Epithelial cell of proximal tubule (primary cell): Measurements from ENCODE around the gene ZSCAN10. TPM values are rescaled to one million over a fixed set of nuclear protein-coding genes. Genes with fewer than 3 reads are reported as not detected.

Experiments
- DNase-seq: peaks from one replicate; pipeline ENCODE4 v3.0.0-alpha.2; 2011; ENCODE audit warnings: low read depth
- H3K4me3 ChIP-seq: 2 replicates; pipeline ENCODE4 v1.5.1; 2011; ENCODE audit warnings: low read depth, mild to moderate bottlenecking, low read length
- total RNA-seq: library from RNA; depleted of rRNA; stranded (reverse); fragments of >200 nt; gene quantifications from 2 replicates; pipeline ENCODE4 v1.2.3, GENCODE V29; 2015
- TF ChIP-seq, protein P1 (sequence below): conservative IDR thresholded peaks from 2 replicates; pipeline ENCODE4 v1.5.1; 2012; ENCODE audit warnings: low read depth, mild to moderate bottlenecking, low read length

ZSCAN10 gene
- total RNA-seq, 1 donor from 2014 or later, result not detected

DNA sequence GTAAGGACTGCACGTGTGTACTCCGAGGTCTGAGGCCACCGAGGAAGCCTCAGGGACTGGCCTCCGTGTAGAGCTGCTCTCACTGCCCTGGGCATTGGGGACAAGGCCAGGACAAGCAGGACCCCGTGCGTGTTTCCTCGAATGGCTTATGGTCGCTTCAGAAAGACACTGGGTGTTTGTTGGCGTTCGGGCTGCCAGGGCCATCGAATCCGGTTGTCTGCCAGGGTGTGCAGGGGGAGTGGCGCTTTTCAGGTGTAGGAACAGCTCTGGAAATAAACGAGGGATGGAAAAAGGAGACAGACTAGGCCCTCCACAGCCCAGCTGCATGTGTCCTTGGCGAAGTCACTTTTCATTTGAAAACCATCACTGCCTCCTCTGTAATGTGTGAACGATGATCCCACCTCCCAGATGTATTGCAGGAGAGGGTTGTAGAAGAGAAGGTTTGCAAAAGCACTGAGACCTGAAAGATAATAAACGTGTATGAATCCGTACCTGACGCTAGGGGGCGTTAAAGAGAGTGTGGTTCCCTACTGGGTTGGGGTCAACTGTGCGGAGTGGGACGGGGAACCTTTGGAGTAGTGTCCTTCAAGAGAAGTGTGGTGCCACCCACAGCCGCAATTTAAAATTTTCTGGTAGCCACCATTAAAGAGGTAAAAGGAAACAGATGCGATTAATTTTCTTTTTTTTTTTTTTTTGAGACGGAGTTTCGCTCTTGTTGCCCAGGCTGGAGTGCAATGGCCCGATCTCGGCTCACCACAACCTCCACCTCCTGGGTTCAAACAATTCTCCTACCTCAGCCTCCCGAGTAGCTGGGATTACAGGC, 2.1 kb upstream of the ZSCAN10 start:
- no peak for DNase-seq
- no peak overlapping the region for H3K4me3 ChIP-seq
- TF ChIP-seq, protein P1, sequence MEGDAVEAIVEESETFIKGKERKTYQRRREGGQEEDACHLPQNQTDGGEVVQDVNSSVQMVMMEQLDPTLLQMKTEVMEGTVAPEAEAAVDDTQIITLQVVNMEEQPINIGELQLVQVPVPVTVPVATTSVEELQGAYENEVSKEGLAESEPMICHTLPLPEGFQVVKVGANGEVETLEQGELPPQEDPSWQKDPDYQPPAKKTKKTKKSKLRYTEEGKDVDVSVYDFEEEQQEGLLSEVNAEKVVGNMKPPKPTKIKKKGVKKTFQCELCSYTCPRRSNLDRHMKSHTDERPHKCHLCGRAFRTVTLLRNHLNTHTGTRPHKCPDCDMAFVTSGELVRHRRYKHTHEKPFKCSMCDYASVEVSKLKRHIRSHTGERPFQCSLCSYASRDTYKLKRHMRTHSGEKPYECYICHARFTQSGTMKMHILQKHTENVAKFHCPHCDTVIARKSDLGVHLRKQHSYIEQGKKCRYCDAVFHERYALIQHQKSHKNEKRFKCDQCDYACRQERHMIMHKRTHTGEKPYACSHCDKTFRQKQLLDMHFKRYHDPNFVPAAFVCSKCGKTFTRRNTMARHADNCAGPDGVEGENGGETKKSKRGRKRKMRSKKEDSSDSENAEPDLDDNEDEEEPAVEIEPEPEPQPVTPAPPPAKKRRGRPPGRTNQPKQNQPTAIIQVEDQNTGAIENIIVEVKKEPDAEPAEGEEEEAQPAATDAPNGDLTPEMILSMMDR, result peak; percentile 76

DNA sequence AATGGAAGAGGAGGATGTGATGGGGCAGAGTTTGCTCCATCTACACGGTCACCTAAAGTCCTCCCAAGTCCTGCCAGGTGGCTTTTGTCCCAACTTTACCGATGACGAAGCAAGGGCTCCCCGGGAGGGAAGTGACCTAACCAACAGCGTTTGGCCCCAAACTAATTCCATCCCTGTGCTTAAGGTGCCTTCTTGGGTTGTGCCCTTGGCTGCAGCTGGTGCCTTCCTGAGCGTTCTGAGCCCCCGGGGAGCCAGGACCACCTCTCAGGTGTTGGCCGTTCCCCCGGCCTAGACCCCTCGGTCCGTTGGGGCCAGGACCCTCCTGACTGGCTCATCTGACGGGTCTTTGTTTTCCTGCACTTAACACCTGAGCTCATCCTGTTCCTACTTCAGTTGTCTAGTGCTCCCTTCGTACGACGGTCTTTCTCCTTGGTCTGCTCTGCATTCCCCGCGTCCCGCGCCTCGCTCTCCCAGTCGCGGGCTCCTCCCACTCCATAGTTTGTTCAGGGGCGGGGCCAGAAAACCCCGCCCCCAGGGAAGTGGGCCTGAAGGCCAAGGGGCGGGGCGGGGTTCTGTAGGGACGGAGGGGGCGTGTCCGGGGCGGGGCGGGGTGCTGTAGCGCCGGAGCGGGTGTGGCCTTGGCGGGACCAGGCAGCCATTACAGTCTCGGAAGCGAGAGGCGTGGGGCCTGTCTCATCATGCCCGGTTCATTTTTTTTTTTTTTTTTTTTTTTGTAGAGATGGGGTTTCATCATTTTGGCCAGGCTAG, 822 bp upstream of the ZSCAN10 start:
- TF ChIP-seq, protein P1, result no peak
- H3K4me3 ChIP-seq, result peak overlapping the region; percentile 4
- DNase-seq, result no peak

DNA sequence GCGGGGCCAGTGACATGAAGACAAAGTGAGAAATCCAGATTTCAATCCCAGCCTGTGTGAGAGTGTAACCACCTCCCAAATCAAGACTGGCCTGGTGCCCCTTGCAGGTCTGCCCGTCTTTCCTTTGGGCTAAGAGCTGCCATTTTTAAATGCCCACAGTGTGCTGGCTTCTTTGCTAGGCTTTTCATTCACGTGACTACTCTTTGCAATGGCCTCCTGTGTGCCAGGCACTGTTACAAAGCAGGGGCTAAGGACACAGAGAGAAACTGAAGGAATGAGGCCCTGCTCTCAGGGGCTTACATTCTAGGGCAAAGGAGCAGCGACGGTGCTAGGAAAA, 269 bp upstream of the ZSCAN10 start:
- TF ChIP-seq, protein P1, result no peak
- DNase-seq, result no peak

DNA sequence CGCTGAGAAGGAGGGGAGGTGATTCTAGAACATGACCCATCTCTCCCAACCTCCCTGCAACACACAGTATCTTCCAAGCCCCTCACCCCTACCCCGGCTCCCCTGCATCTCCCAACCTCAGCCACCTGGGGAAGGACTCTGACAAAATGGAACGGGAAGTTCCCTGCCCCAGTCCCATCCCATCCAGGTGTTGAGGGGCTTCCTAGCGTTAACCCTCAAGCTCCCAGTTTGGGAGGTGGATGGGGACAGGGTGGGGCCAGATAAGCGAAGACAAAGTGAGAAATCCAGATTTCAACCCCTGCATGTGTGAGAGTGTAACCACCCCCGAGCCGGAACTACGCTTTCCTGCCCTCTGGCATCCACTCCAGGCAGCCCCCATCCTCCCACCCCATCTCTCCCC, 1.8 kb downstream of the ZSCAN10 start:
- H3K4me3 ChIP-seq, result no peak overlapping the region
- DNase-seq, result no peak
- TF ChIP-seq, protein P1, result no peak

More for the DNA sequence above, 269 bp upstream of the ZSCAN10 start:
- no peak overlapping the region for H3K4me3 ChIP-seq

DNA sequence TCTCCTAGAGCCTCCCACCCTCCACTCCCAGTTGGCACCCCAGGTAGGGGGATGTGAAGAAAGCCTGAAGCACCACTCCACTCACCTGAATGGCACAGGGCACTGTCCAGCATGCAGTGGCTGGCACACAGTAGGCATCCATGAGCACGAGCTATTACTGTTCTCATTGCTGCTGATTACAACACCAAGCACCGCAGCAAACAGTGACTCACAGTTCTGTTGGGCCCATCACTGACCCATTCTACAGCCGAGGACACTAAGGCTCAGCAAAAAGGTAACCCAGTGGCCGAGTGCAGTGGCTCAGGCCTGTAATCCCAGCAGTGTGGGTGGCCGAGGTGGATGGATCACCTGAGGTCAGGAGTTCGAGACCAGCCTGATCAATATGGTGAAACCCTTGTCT, 2.7 kb downstream of the ZSCAN10 start:
- H3K4me3 ChIP-seq, result no peak overlapping the region
- TF ChIP-seq, protein P1, result no peak
- no peak for DNase-seq

DNA sequence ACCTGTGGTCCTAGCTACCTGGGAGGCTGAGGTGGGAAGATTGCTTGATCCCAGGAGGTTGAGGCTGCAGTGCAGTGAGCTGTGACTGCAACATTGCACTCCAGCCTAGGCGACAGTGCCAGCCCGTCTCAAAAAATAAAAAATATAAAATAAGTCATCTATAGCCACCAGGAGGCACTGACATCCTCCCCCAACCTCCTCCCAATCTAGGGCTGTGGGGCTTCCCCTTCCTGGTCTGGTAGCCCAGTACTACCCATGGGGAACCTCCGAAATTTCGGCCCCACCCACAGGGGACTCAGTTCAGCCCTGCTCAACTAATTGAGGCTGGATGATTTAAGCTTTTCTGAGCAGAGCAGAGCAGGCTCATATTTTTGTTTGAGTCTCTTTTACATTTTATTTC, 3.2 kb downstream of the ZSCAN10 start:
- TF ChIP-seq, protein P1, result peak; percentile 34
- DNase-seq, result no peak
- H3K4me3 ChIP-seq, result no peak overlapping the region
